ENCODE measurements around the gene TAF10.

TAF10 gene

GRCh38 chr11:6640985-6641701 is 29.1 kb upstream of the TAF10 start:
- no peak for DNase-seq (ENCODE audit: low read depth, low spot score)

GRCh38 chr11:6640036-6640984 is 28.3 kb upstream of the TAF10 start:
- no peak for DNase-seq (ENCODE audit: low read depth, low spot score)

- no peak for DNase-seq (ENCODE audit: low read depth, low spot score)
Measured at GRCh38 chr11:6638429-6638828, 26.4 kb upstream of the TAF10 start.

GRCh38 chr11:6637871-6638270 is 25.9 kb upstream of the TAF10 start:
- DNase-seq (ENCODE audit: low read depth, low spot score): no peak

GRCh38 chr11:6636480-6636879 is 24.5 kb upstream of the TAF10 start:
- no peak for DNase-seq (ENCODE audit: low read depth, low spot score)

GRCh38 chr11:6635082-6635932 is 23.3 kb upstream of the TAF10 start:
- DNase-seq (ENCODE audit: low read depth, low spot score): no peak

GRCh38 chr11:6634534-6634933 is 22.5 kb upstream of the TAF10 start:
- no peak for DNase-seq (ENCODE audit: low read depth, low spot score)

- DNase-seq (ENCODE audit: low read depth, low spot score): no peak
Measured at GRCh38 chr11:6633422-6634408, 21.7 kb upstream of the TAF10 start.

GRCh38 chr11:6632116-6633073 is 20.4 kb upstream of the TAF10 start:
- no peak for DNase-seq (ENCODE audit: low read depth, low spot score)

- DNase-seq (ENCODE audit: low read depth, low spot score): no peak
Measured at GRCh38 chr11:6631361-6631890, 19.4 kb upstream of the TAF10 start.

- no peak for DNase-seq (ENCODE audit: low read depth, low spot score)
Measured at GRCh38 chr11:6630632-6631291, 18.7 kb upstream of the TAF10 start.

GRCh38 chr11:6629892-6630631 is 18.0 kb upstream of the TAF10 start:
- no peak for DNase-seq (ENCODE audit: low read depth, low spot score)

- DNase-seq (ENCODE audit: low read depth, low spot score): no peak
Measured at GRCh38 chr11:6629573-6629891, 17.5 kb upstream of the TAF10 start.

- DNase-seq (ENCODE audit: low read depth, low spot score): no peak
Measured at GRCh38 chr11:6628526-6628925, 16.5 kb upstream of the TAF10 start.

- no peak for DNase-seq (ENCODE audit: low read depth, low spot score)
Measured at GRCh38 chr11:6627762-6628241, 15.8 kb upstream of the TAF10 start.

- DNase-seq (ENCODE audit: low read depth, low spot score): no peak
Measured at GRCh38 chr11:6626971-6627761, 15.2 kb upstream of the TAF10 start.

GRCh38 chr11:6625832-6626420 is 13.9 kb upstream of the TAF10 start:
- no peak for DNase-seq (ENCODE audit: low read depth, low spot score)
